ENCODE results near the gene PTPRS. TPM values are rescaled to one million over a fixed set of nuclear protein-coding genes. Genes with fewer than 3 reads are reported as not detected.
"Not testable (repeated sequence)": the region's sequence is repeated elsewhere in the genome, so short reads cannot be mapped to it uniquely, and the experiment has no call there.

The PTPRS gene
- total RNA-seq, 2 donors from 2014 or later, result 7.9 to 15.6 TPM

DNA sequence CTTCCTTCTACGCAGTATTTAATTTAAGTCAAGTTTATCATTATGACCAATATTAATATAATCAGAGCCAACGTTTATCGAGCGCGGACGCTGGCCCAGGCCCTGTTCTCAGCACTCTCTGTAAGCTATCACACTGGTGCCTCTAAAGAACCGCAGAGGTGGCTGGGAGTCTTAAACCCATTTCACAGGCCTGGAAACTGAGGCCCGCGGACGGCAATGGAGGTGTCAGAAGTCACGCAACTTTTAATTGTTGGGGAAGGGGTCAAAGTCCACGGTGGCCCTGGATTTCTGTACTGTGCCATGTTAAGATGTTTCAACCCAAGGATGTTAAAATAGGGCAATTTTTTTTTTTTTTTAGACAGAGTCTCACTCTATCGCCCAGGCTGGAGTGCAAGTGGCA lies 8.8 kb downstream of the PTPRS start:
- no peaks in the 10 kb centered on the region for H3K4me1 ChIP-seq
- TF ChIP-seq, protein P1, sequence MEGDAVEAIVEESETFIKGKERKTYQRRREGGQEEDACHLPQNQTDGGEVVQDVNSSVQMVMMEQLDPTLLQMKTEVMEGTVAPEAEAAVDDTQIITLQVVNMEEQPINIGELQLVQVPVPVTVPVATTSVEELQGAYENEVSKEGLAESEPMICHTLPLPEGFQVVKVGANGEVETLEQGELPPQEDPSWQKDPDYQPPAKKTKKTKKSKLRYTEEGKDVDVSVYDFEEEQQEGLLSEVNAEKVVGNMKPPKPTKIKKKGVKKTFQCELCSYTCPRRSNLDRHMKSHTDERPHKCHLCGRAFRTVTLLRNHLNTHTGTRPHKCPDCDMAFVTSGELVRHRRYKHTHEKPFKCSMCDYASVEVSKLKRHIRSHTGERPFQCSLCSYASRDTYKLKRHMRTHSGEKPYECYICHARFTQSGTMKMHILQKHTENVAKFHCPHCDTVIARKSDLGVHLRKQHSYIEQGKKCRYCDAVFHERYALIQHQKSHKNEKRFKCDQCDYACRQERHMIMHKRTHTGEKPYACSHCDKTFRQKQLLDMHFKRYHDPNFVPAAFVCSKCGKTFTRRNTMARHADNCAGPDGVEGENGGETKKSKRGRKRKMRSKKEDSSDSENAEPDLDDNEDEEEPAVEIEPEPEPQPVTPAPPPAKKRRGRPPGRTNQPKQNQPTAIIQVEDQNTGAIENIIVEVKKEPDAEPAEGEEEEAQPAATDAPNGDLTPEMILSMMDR (IDR thresholded peaks at IDR 0.05), result no peak
- intact Hi-C loops (cut with DNase I), result no loop called here
- no peak overlapping the region for H3K9ac ChIP-seq (ENCODE audit: low read depth in 2 of 2, low read length in 2 of 2)
- no peak for DNase-seq
- H3K36me3 ChIP-seq, result no peaks in the 10 kb centered on the region
- no peak overlapping the region for H3K27ac ChIP-seq
- H3K27me3 ChIP-seq, result no peaks in the 10 kb centered on the region
- H3K4me3 ChIP-seq, result no peak overlapping the region
- H3K9me3 ChIP-seq, result no peaks in the 10 kb centered on the region

DNA sequence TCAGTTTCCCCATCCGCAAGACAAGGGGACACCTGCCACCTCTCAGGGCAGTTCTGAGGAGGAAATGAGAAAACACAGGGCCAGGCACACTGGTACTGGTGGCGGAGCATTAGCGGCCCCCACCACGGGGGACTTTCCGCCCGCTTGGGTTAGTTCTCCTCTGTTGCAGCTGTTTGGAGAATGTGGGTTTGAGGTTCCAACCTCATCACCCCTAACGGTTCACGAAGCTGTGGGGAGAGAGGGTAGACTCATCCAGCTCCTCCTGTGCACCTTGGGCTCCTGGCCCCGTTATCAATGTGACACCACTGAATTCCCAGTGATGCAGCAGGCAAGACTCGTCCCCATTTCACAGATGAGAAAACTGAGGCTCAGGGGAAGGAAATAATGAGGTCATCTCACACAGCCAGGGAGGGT lies 10.3 kb downstream of the PTPRS start:
- no peak overlapping the region for H3K27ac ChIP-seq
- H3K9me3 ChIP-seq, result no peaks in the 10 kb centered on the region
- H3K4me3 ChIP-seq, result no peak overlapping the region
- no peaks in the 10 kb centered on the region for H3K4me1 ChIP-seq
- intact Hi-C loops (cut with DNase I), result no loop called here
- TF ChIP-seq, protein P1 (IDR thresholded peaks at IDR 0.05), result no peak
- no peaks in the 10 kb centered on the region for H3K36me3 ChIP-seq
- H3K9ac ChIP-seq (ENCODE audit: low read depth in 2 of 2, low read length in 2 of 2), result no peak overlapping the region
- no peak for DNase-seq
- H3K27me3 ChIP-seq, result no peaks in the 10 kb centered on the region

DNA sequence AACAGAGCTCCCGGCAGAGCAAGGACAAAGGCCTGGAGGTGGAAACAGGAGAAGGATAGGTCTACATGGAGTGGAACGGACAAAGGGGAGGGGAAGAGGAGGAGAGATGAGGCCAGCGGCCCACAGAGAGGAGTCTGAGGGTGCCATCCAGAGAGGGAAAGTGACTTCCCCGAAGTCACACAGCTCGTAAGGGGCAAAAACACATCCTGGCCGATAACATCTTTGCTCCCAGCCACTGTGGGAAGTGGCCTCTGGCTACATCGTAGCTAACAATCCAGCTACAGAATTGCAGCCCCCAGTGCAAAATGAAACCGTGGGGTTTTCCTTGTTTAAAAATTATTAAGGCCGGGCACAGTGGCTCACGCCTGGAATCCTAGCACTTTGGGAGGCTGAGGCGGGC lies 11.5 kb downstream of the PTPRS start:
- no peak overlapping the region for H3K4me3 ChIP-seq
- H3K36me3 ChIP-seq, result no peaks in the 10 kb centered on the region
- H3K9ac ChIP-seq (ENCODE audit: low read depth in 2 of 2, low read length in 2 of 2), result no peak overlapping the region
- no peaks in the 10 kb centered on the region for H3K27me3 ChIP-seq
- TF ChIP-seq, protein P1 (IDR thresholded peaks at IDR 0.05), result no peak
- no peak for DNase-seq
- intact Hi-C loops (cut with DNase I), result no loop called here
- H3K4me1 ChIP-seq, result no peaks in the 10 kb centered on the region
- no peaks in the 10 kb centered on the region for H3K9me3 ChIP-seq
- no peak overlapping the region for H3K27ac ChIP-seq

DNA sequence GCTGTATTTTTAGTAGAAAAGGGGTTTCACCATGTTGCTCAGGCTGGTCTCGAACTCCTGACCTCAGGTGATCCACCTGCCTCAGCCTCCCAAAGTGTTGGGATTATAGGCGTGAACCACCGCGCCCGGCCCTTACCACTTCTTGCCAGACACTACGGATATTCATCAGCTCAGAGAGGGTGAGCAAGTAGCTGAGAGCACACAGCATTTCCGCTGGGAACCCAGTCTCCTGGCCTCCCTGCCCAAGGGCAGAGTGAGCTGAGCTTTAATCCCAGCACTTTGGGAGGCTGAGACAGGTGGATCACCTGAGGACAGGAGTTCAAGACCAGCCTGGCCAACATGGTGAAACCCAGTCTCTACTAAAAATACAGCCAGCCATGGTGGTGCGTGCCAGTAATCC lies 12.2 kb downstream of the PTPRS start:
- intact Hi-C loops (cut with DNase I); H3K4me3 ChIP-seq; H3K9ac ChIP-seq (ENCODE audit: low read depth in 2 of 2, low read length in 2 of 2); H3K4me1 ChIP-seq; H3K27me3 ChIP-seq; H3K36me3 ChIP-seq; DNase-seq; H3K27ac ChIP-seq; H3K9me3 ChIP-seq: not testable (repeated sequence)

DNA sequence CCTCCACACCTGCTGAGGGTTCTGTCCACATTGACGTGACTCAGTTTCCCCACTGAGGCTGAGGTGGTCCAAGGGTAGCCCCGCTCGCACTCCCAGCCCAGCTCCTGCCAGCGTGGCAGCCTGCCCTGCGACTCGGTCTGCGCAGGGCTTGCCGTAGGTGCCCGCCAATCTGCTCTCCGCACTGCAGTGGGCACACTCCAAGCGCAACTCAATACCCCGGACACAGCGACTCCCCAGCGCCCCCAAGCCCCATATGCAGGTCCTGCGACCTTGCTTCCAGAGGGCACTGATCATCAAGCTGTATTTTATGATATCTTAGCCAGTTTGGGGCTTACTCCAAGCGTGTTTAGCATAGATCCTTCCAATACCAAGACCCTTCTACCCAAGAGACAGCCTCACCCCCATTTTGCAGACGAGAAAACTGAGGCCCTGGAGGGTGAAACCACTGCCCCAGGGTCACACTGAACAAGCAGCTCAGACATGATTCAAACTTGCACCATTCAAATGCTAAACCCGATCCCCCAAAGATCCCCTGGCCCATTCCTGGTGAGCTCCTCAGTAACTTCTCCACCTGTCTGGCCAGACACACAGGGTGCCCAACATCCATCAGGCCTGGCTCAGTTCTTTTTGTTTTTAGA lies 13.5 kb downstream of the PTPRS start:
- H3K4me1 ChIP-seq, result no peaks in the 10 kb centered on the region
- no peak for DNase-seq
- intact Hi-C loops (cut with DNase I), result no loop called here
- H3K27me3 ChIP-seq, result peaks cover 3% of the 10 kb centered on the region
- TF ChIP-seq, protein P1 (IDR thresholded peaks at IDR 0.05), result no peak
- H3K36me3 ChIP-seq, result no peaks in the 10 kb centered on the region
- H3K9me3 ChIP-seq, result no peaks in the 10 kb centered on the region
- no peak overlapping the region for H3K9ac ChIP-seq (ENCODE audit: low read depth in 2 of 2, low read length in 2 of 2)
- no peak overlapping the region for H3K4me3 ChIP-seq
- H3K27ac ChIP-seq, result no peak overlapping the region

DNA sequence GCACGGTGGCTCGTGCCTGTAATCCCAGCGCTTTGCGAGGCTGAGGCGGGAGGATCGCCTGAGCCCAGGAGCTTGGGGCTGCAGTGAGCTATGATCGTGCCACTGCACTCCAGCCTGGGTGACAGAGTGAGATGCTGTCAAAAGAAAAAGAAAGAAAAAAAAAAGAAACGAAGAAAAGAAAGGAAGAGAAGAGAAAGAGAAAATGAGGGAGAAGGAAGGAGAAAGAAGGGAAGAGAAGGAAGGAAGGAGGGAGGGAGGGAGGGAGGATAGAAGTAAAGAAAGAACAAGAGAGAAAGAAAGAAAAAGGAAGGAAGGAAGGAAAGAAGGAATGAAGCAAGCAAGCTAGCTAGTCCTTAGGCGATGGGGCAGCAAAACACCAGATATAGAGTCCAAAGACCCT lies 14.1 kb downstream of the PTPRS start:
- H3K27me3 ChIP-seq, result peaks cover 6% of the 10 kb centered on the region
- H3K36me3 ChIP-seq, result no peaks in the 10 kb centered on the region
- no peak overlapping the region for H3K27ac ChIP-seq
- intact Hi-C loops (cut with DNase I), result no loop called here
- no peak overlapping the region for H3K4me3 ChIP-seq
- no peak for DNase-seq
- H3K9me3 ChIP-seq, result no peaks in the 10 kb centered on the region
- no peaks in the 10 kb centered on the region for H3K4me1 ChIP-seq
- H3K9ac ChIP-seq (ENCODE audit: low read depth in 2 of 2, low read length in 2 of 2), result no peak overlapping the region
- TF ChIP-seq, protein P1 (IDR thresholded peaks at IDR 0.05), result no peak

All from colonic mucosa (tissue), 4 donors.